SK-N-SH (cell line): ENCODE measurements around the gene PTH. TPM values are rescaled to one million over a fixed set of nuclear protein-coding genes. Genes with fewer than 3 reads are reported as not detected.

Experiments used
- CTCF ChIA-PET: fragments of 300-600, 350-600 bp; formaldehyde crosslinking; extraction: SDS; loops from one replicate; lab custom pipeline; 2021; lab: Yijun Ruan, JAX
- POLR2A ChIA-PET: fragments of 350-600 bp; sonication (Branson Sonifier 250); formaldehyde crosslinking; extraction: SDS; loops from one replicate; lab custom pipeline; 2020; ENCODE audit warnings: antibody characterized with exemption, inconsistent platforms; lab: Yijun Ruan, JAX
- DNase-seq: peaks from one replicate; pipeline ENCODE4 v3.0.0; 2012
- H2AFZ ChIP-seq: fragments of 200-600 bp; sonication (generic); 2 replicates; pipeline ENCODE4 v1.8.1; 2016; ENCODE audit warnings: antibody characterized with exemption, mild to moderate bottlenecking, low read depth
- H3F3A ChIP-seq: fragments of 200-600 bp; sonication (generic); replicated peaks from 2 replicates; pipeline ENCODE3; 2016; ENCODE audit warnings: antibody characterized with exemption, mild to moderate bottlenecking; ENCODE audit not compliant: insufficient read depth
- H3K27ac ChIP-seq, 2 experiments: fragments of 200-500 bp in 1 of 2; fragments of 200-600 bp in 1 of 2; sonication (Bioruptor generic) in 1 of 2; sonication (generic), shearing (Covaris generic) in 1 of 2; 2 replicates each; pipeline versions ENCODE4 v1.5.1 to v1.6.1; 2014 to 2016; ENCODE audit warnings: low read depth in 2 of 2, inconsistent platforms in 1 of 2, low read length in 1 of 2, mild to moderate bottlenecking in 1 of 2, mixed read lengths in 1 of 2
- H3K27me3 ChIP-seq: fragments of 200-600 bp; sonication (generic), shearing (Covaris generic); 2 replicates; pipeline ENCODE4 v1.6.1; 2016; ENCODE audit warnings: mixed run types; ENCODE audit not compliant: insufficient read depth
- H3K36me3 ChIP-seq, 2 experiments: fragments of 200-500 bp in 1 of 2; fragments of 200-600 bp in 1 of 2; sonication (Bioruptor generic) in 1 of 2; sonication (generic) in 1 of 2; replicated peaks in 1 of 2; 2 replicates each; pipeline versions ENCODE3 to v1.5.1; 2014 to 2016; ENCODE audit warnings: low read length in 1 of 2, mild to moderate bottlenecking in 1 of 2; ENCODE audit not compliant: insufficient read depth in 2 of 2, control insufficient read depth in 1 of 2
- H3K4me1 ChIP-seq, 2 experiments: fragments of 200-500 bp in 1 of 2; fragments of 200-600 bp in 1 of 2; sonication (Bioruptor generic) in 1 of 2; sonication (generic), shearing (Covaris generic) in 1 of 2; 2 replicates each; pipeline versions ENCODE4 v1.5.1 to v1.6.1; 2014 to 2016; ENCODE audit warnings: low read depth in 1 of 2, low read length in 1 of 2, mixed run types in 1 of 2; ENCODE audit not compliant: insufficient read depth in 2 of 2, control insufficient read depth in 1 of 2
- H3K4me2 ChIP-seq: fragments of 200-600 bp; sonication (generic), shearing (Covaris generic); 2 replicates; pipeline ENCODE4 v1.6.1; 2017; ENCODE audit warnings: mixed run types
- H3K4me3 ChIP-seq, 2 experiments: fragments of 200-500 bp in 1 of 2; fragments of 200-600 bp in 1 of 2; sonication (Bioruptor generic) in 1 of 2; sonication (generic), shearing (Covaris generic) in 1 of 2; 2 replicates each; pipeline versions ENCODE4 v1.5.1 to v1.8.1; 2014 to 2016; ENCODE audit warnings: low read depth in 2 of 2, inconsistent platforms in 1 of 2, low read length in 1 of 2, mild to moderate bottlenecking in 1 of 2, mixed read lengths in 1 of 2, moderate library complexity in 1 of 2
- H3K79me2 ChIP-seq: fragments of 200-600 bp; sonication (generic); 2 replicates; pipeline ENCODE4 v1.8.1; 2017; ENCODE audit warnings: mild to moderate bottlenecking; ENCODE audit not compliant: insufficient read depth
- H3K9ac ChIP-seq: fragments of 200-600 bp; sonication (generic); 2 replicates; pipeline ENCODE4 v1.6.1; 2017; ENCODE audit warnings: mixed run types
- H3K9me2 ChIP-seq: fragments of 200-600 bp; sonication (generic); 2 replicates; pipeline ENCODE4 v1.6.1; 2017; ENCODE audit warnings: mixed run types
- H3K9me3 ChIP-seq: fragments of 200-600 bp; sonication (generic); 2 replicates; pipeline ENCODE4 v1.6.1; 2017; ENCODE audit warnings: mixed run types, mild to moderate bottlenecking, moderate library complexity
- H4K20me1 ChIP-seq: fragments of 200-600 bp; sonication (generic); 2 replicates; pipeline ENCODE4 v1.6.1; 2017; ENCODE audit warnings: mild to moderate bottlenecking, mixed run types; ENCODE audit not compliant: insufficient read depth
- CTCF ChIP-seq: fragments of 200-600 bp; sonication (generic); IDR thresholded peaks from 2 replicates; pipeline ENCODE4 v1.6.1; 2017; ENCODE audit warnings: antibody characterized with exemption, mild to moderate bottlenecking, moderate library complexity
- EP300 ChIP-seq, 2 experiments: IDR thresholded peaks; 2 replicates each; pipeline versions ENCODE4 v1.4.0 to v1.6.1; 2012; ENCODE audit warnings: borderline replicate concordance in 1 of 2, low read depth in 1 of 2, low read length in 1 of 2
- FOXJ3 ChIP-seq: sonication (generic); formaldehyde crosslinking; IDR thresholded peaks from 2 replicates; pipeline ENCODE4 v1.5.1; 2020; ENCODE audit warnings: mild to moderate bottlenecking, missing genetic modification reagents
- FOXM1 ChIP-seq: IDR thresholded peaks from 2 replicates; pipeline ENCODE4 v1.4.0; 2012; ENCODE audit warnings: low read depth, mild to moderate bottlenecking
- GABPA ChIP-seq: IDR thresholded peaks from 2 replicates; pipeline ENCODE4 v1.4.0; 2012; ENCODE audit warnings: low read depth, mild to moderate bottlenecking
- JUND ChIP-seq: IDR thresholded peaks from 2 replicates; pipeline ENCODE4 v1.4.0; 2012
- MAX ChIP-seq: IDR thresholded peaks from 2 replicates; pipeline ENCODE4 v1.4.0; 2012; ENCODE audit warnings: low read depth
- MEF2A ChIP-seq: IDR thresholded peaks from 2 replicates; pipeline ENCODE4 v1.4.0; 2012; ENCODE audit warnings: low read depth, borderline replicate concordance
- NRF1 ChIP-seq: IDR thresholded peaks from 2 replicates; pipeline ENCODE4 v1.6.1; 2012; ENCODE audit warnings: low read depth, mild to moderate bottlenecking, low read length
- PBX3 ChIP-seq: IDR thresholded peaks from 2 replicates; pipeline ENCODE4; 2012
- POLR2AphosphoS5 ChIP-seq: IDR thresholded peaks from 2 replicates; pipeline ENCODE4 v1.6.1; 2012; ENCODE audit warnings: low read depth, low read length
- RAD21 ChIP-seq: IDR thresholded peaks from 2 replicates; pipeline ENCODE4 v1.6.1; 2012; ENCODE audit warnings: mild to moderate bottlenecking, low read length
- RCOR1 ChIP-seq: fragments of 150-350 bp; IDR thresholded peaks from 2 replicates; pipeline ENCODE4 v1.6.1; 2017; ENCODE audit warnings: antibody characterized with exemption, low read length
- RFX5 ChIP-seq: IDR thresholded peaks from 2 replicates; pipeline ENCODE4 v1.6.1; 2012; ENCODE audit warnings: mild to moderate bottlenecking, improper control_type of control experiment, low read length
- USF2 ChIP-seq: fragments of 150-350 bp; IDR thresholded peaks from 2 replicates; pipeline ENCODE4 v1.6.1; 2017; ENCODE audit warnings: antibody characterized with exemption, low read length, low read depth, borderline replicate concordance
- YY1 ChIP-seq: IDR thresholded peaks from 2 replicates; pipeline ENCODE4 v1.4.0; 2012; ENCODE audit warnings: low read depth, mild to moderate bottlenecking
- WGBS: methylation state at CpG from one replicate; pipeline ENCODE4 v1.1.6; 2017; ENCODE audit warnings: low lambda C conversion rate; 5-methylcytosine and 5-hydroxymethylcytosine counted together
- polyA plus RNA-seq, 3 experiments: library from polyadenylated mRNA; depleted of rRNA; stranded (reverse); fragments of >200 nt; gene quantifications; 2 replicates each; pipeline ENCODE4 v1.2.3, GENCODE V29; 2012

The PTH gene
- polyA plus RNA-seq (2012; rRNA removed): not detected in 2 replicates
- not detected in 2 replicates for polyA plus RNA-seq (2012; cell fraction: cytosol; rRNA removed)
- not detected in 2 replicates for polyA plus RNA-seq (2012; cell fraction: nucleus; rRNA removed)

- no peak within 1 kb of the TSS for H2AFZ ChIP-seq
- no peak within 1 kb of the TSS for H3K4me3 ChIP-seq
- POLR2A ChIA-PET: no interaction called here
- 20% methylated on average over 3 of the region's 3 CpGs for WGBS
- no peaks in the 10 kb centered on the region for H3K9me2 ChIP-seq
- TF ChIP-seq MEF2A: no peak
- TF ChIP-seq RAD21: no peak
- TF ChIP-seq NRF1: no peak
- no peak for TF ChIP-seq PBX3
- TF ChIP-seq FOXM1: no peak
- TF ChIP-seq EP300 (IDR thresholded peaks at IDR 0.05; ENCODE audit: borderline replicate concordance in 1 of 2, low read depth in 1 of 2, low read length in 1 of 2): no peak
- TF ChIP-seq CTCF: no peak
- TF ChIP-seq MAX: no peak
- TF ChIP-seq USF2: no peak
- no peak for TF ChIP-seq RFX5
- no peak for TF ChIP-seq GABPA
- TF ChIP-seq YY1: no peak
- TF ChIP-seq RCOR1: no peak
- no peaks in the 10 kb centered on the region for H3F3A ChIP-seq
- no peak within 1 kb of the TSS for H3K27ac ChIP-seq
- H3K4me1 ChIP-seq: no peaks in the 10 kb centered on the region
- H3K9me3 ChIP-seq: no peaks in the 10 kb centered on the region
- no peaks in the 10 kb centered on the region; the same call in 1 of the 2 replicates for H3K27me3 ChIP-seq
- H3K79me2 ChIP-seq: no peaks in the 10 kb centered on the region
- no peaks in the 10 kb centered on the region for H4K20me1 ChIP-seq
- no peaks in the 10 kb centered on the region for H3K36me3 ChIP-seq
- DNase-seq: no peak
- no peak within 1 kb of the TSS for H3K9ac ChIP-seq
- no peak within 1 kb of the TSS for H3K4me2 ChIP-seq
- CTCF ChIA-PET: interaction anchor here (1.0 kb wide), 1 partner anchor 21 kb away, joined by 3 read pairs; no protein-coding TSS in a partner anchor
Observed at GRCh38 chr11:13495929-13496328, at the start of gene PTH. TSS of gene PTH (minus strand) at chr11:13495997. CDS start at chr11:13492855, 3,142 bp downstream.

- POLR2A ChIA-PET: no interaction called here
Observed at GRCh38 chr11:13538044-13538443, 42.2 kb upstream of the PTH start.

More at GRCh38 chr11:13538044-13538443, 42.2 kb upstream of the PTH start:
- Histone ChIP-seq H3K9ac (no peak overlapping the region), H4K20me1 (no peaks in the 10 kb centered on the region), H3K4me1 (no peaks in the 10 kb centered on the region), H3K27me3 (no peaks in the 10 kb centered on the region), H3K4me2 (no peak overlapping the region), H3K79me2 (no peaks in the 10 kb centered on the region), H3K36me3 (no peaks in the 10 kb centered on the region), H3K9me2 (no peaks in the 10 kb centered on the region), H3F3A (no peaks in the 10 kb centered on the region), H3K27ac (no peak overlapping the region), H3K9me3 (no peaks in the 10 kb centered on the region), H3K4me3 (no peak overlapping the region), H2AFZ (no peak overlapping the region)
- no peak for DNase-seq
- CTCF ChIA-PET: no interaction called here
- TF ChIP-seq GABPA (no peak), POLR2AphosphoS5 (no peak), JUND (no peak), FOXM1 (no peak), FOXJ3 (CRISPR knock-in tag) (no peak)
- 0% methylated on average over 1 of the region's 1 CpG for WGBS
